Loucy (cell line): Measurements from ENCODE around the gene MAST4.

Experiments
- EZH2phosphoT487 ChIP-seq: fragments of 200-600 bp; IDR thresholded peaks from 2 replicates; pipeline ENCODE4 v1.6.1; 2018; ENCODE audit warnings: antibody characterized with exemption, mild to moderate bottlenecking, moderate library complexity, borderline replicate concordance
- TF ChIP-seq, protein P1 (sequence below): fragments of 200-600 bp; sonication (generic); conservative IDR thresholded peaks from 2 replicates; pipeline ENCODE4 v1.5.1; 2014; ENCODE audit warnings: mild to moderate bottlenecking, antibody characterized with exemption, low read length

DNA sequence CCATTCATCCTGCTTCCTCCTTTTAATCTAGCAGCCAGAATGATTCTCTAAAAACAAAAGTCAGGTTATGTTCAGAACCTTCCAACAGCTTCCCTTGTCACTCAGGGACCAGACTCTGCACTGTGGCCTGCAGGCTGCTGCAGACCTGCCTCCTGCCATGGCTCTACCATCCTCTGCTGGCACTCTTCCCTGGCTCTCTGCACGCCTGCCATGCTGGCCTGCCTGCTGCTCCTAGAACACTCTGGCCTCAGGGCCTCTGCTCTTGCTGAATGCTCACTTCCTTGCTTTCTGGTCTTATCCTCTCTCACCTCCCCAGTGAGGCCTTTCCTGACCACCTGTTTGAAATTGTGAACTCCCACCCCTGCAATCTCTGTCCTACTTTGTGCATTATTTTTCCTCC lies 451.0 kb downstream of the MAST4 start:
- TF ChIP-seq, protein P1, sequence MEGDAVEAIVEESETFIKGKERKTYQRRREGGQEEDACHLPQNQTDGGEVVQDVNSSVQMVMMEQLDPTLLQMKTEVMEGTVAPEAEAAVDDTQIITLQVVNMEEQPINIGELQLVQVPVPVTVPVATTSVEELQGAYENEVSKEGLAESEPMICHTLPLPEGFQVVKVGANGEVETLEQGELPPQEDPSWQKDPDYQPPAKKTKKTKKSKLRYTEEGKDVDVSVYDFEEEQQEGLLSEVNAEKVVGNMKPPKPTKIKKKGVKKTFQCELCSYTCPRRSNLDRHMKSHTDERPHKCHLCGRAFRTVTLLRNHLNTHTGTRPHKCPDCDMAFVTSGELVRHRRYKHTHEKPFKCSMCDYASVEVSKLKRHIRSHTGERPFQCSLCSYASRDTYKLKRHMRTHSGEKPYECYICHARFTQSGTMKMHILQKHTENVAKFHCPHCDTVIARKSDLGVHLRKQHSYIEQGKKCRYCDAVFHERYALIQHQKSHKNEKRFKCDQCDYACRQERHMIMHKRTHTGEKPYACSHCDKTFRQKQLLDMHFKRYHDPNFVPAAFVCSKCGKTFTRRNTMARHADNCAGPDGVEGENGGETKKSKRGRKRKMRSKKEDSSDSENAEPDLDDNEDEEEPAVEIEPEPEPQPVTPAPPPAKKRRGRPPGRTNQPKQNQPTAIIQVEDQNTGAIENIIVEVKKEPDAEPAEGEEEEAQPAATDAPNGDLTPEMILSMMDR = no peak
- no peak for TF ChIP-seq EZH2phosphoT487
